Measurements from ENCODE around the gene MLLT3. TPM values are rescaled to one million over a fixed set of nuclear protein-coding genes. Genes with fewer than 3 reads are reported as not detected.

Gene MLLT3
- total and polyA plus RNA-seq, 2 of the 8 experiments (the other 6 are each of a cell fraction or from before 2014, with no cell fraction given): 5.9 to 9.6 TPM

- TF ChIP-seq CHD7 (IDR thresholded peaks at IDR 0.05; ENCODE audit: insufficient replicate concordance, low read length) (no peak), SP1 (IDR thresholded peaks at IDR 0.05; ENCODE audit: low read depth, low read length) (no peak), EZH2 (IDR thresholded peaks at IDR 0.05; ENCODE audit: low read depth, low read length, severe bottlenecking) (no peak), TEAD4 (IDR thresholded peaks at IDR 0.05; ENCODE audit: low read depth, low read length) (no peak), CBX5 (IDR thresholded peaks at IDR 0.05; ENCODE audit: low read depth, low read length) (no peak), KDM1A (IDR thresholded peaks at IDR 0.05; ENCODE audit: borderline replicate concordance, low read length) (no peak), SUZ12 (IDR thresholded peaks at IDR 0.05; ENCODE audit: low read length) (no peak), SIX5 (IDR thresholded peaks at IDR 0.05; ENCODE audit: low read depth, low read length) (no peak), SRF (IDR thresholded peaks at IDR 0.05; ENCODE audit: low read depth, low read length) (no peak), RAD21 (IDR thresholded peaks at IDR 0.05 in 1 of 2, conservative IDR thresholded peaks at IDR 0.05 in 1 of 2; ENCODE audit: low read depth in 2 of 2, low read length in 2 of 2) (no peak), BRCA1 (IDR thresholded peaks at IDR 0.05; ENCODE audit: low read depth, low read length) (no peak)
These were observed 37.2 kb downstream of the MLLT3 start (continued) for GRCh38 chr9:20584968-20585643.

All from H1 (cell line).